ENCODE data around the gene SPDYE17.
"Not testable (repeated sequence)": the region's sequence is repeated elsewhere in the genome, so short reads cannot be mapped to it uniquely, and the experiment has no call there.

GRCh38 chr7:76985924-76986717 lies 46.0 kb downstream of the SPDYE17 start:
- not testable (repeated sequence) for TF ChIP-seq CTCF (IDR thresholded peaks at IDR 0.05); ZFX (IDR thresholded peaks at IDR 0.05; ENCODE audit: borderline replicate concordance)
